Measurements from ENCODE around the gene SSMEM1.

The SSMEM1 gene

GRCh38 chr7:130256704-130257103 is 49.0 kb downstream of the SSMEM1 start:
- no peak for DNase-seq

DNA sequence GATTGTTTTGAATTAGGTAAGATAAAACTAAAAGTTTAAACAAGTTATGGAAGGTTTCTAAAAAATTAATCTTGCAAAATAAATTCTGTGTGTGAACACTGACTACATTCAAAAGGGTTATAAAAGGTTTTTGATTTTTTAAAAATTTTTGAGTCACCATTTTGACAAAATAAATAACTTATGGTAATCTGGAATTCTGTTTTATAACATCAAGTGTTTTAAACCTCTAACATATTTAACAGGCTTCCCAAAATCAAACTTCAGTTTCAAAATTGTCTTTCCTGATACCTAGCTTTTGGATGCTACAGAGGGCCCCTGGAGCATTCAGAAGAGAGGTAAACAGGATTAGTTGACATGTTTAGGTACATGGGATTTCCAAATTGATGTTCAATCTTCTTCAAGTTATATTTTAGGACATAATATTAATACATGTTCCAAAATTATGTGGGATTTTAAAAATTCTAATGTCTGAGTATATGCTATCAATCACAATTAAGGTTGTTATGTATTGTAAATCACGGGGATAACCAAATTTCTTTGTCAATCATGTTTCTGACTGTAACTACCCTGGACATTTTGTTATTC is 50.9 kb downstream of the SSMEM1 start:
- no peak for DNase-seq

- no peak for DNase-seq
These were observed 54.8 kb downstream of the SSMEM1 start for GRCh38 chr7:130262448-130262847.

GRCh38 chr7:130263130-130263529 is 55.5 kb downstream of the SSMEM1 start:
- DNase-seq = no peak

All from NCI-H2171 (cell line).